Liver (tissue), 9 donors: ENCODE data around the gene CCRL2. TPM values are rescaled to one million over a fixed set of nuclear protein-coding genes. Genes with fewer than 3 reads are reported as not detected.

ENCODE experiments used
- DNase-seq: peaks from one replicate; pipeline ENCODE4 v3.0.0-alpha.2; 2017; ENCODE audit warnings: low spot score
- H3K27ac ChIP-seq, 2 donors: one replicate each; pipeline ENCODE4 v1.7.0; 2013; ENCODE audit warnings: inconsistent platforms in 2 of 2, low read length in 2 of 2, control low read depth in 1 of 2, low read depth in 1 of 2, mild to moderate bottlenecking in 1 of 2
- H3K27me3 ChIP-seq, 4 donors: one replicate each; pipeline versions ENCODE4 v1.6.1 to v1.7.0; 2013; ENCODE audit warnings: low read length in 3 of 4, inconsistent platforms in 1 of 4, mild to moderate bottlenecking in 1 of 4, moderate library complexity in 1 of 4; ENCODE audit not compliant: control insufficient read depth in 4 of 4, insufficient read depth in 4 of 4
- H3K36me3 ChIP-seq, 4 donors: one replicate each; pipeline versions ENCODE4 v1.6.1 to v1.7.0; 2013; ENCODE audit warnings: low read length in 3 of 4, mild to moderate bottlenecking in 3 of 4, low read depth in 1 of 4, moderate library complexity in 1 of 4; ENCODE audit not compliant: control insufficient read depth in 4 of 4, insufficient read depth in 3 of 4
- H3K4me1 ChIP-seq, 4 donors: one replicate each; pipeline versions ENCODE4 v1.6.1 to v1.7.0; 2013; ENCODE audit warnings: low read length in 3 of 4, mild to moderate bottlenecking in 3 of 4, moderate library complexity in 1 of 4; ENCODE audit not compliant: control insufficient read depth in 4 of 4, insufficient read depth in 4 of 4
- H3K4me3 ChIP-seq, 3 donors: one replicate each; pipeline versions ENCODE4 v1.6.1 to v1.7.0; 2013; ENCODE audit warnings: low read length in 3 of 3, control low read depth in 1 of 3, low read depth in 1 of 3, mild to moderate bottlenecking in 1 of 3
- H3K9ac ChIP-seq, 2 donors: one replicate each; pipeline ENCODE4 v1.7.0; 2013; ENCODE audit warnings: low read length in 2 of 2, mild to moderate bottlenecking in 2 of 2, moderate library complexity in 2 of 2, control low read depth in 1 of 2, low read depth in 1 of 2
- H3K9me3 ChIP-seq, 4 donors: one replicate each; pipeline versions ENCODE4 v1.6.1 to v1.7.0; 2013; ENCODE audit warnings: low read length in 3 of 4; ENCODE audit not compliant: control insufficient read depth in 4 of 4
- ATF3 ChIP-seq: IDR thresholded peaks from 2 replicates; pipeline ENCODE4 v1.6.1; 2016; ENCODE audit warnings: antibody characterized with exemption
- CTCF ChIP-seq: fragments of 150-350 bp; IDR thresholded peaks from 2 replicates; pipeline ENCODE4 v1.5.1; 2017; ENCODE audit warnings: improper control_type of control experiment, low read depth, low read length; ENCODE audit not compliant: missing input control
- EGR1 ChIP-seq, 2 donors: IDR thresholded peaks; 2 replicates each; pipeline ENCODE4 v1.6.1; 2016 to 2018; ENCODE audit warnings: antibody characterized with exemption in 2 of 2, low read depth in 2 of 2
- FOXA1 ChIP-seq: IDR thresholded peaks from 2 replicates; pipeline ENCODE4 v1.6.1; 2016; ENCODE audit warnings: antibody characterized with exemption
- FOXA2 ChIP-seq: IDR thresholded peaks from 2 replicates; pipeline ENCODE4 v1.6.1; 2016; ENCODE audit warnings: antibody characterized with exemption
- GABPA ChIP-seq, 2 donors: IDR thresholded peaks in 1 of 2; conservative IDR thresholded peaks in 1 of 2; 2 replicates each; pipeline ENCODE4 v1.6.1; 2016; ENCODE audit warnings: antibody characterized with exemption in 2 of 2, mild to moderate bottlenecking in 1 of 2, moderate library complexity in 1 of 2
- HNF4A ChIP-seq, 2 donors: conservative IDR thresholded peaks; 2 replicates each; pipeline ENCODE4 v1.6.1; 2016; ENCODE audit warnings: antibody characterized with exemption in 2 of 2, mild to moderate bottlenecking in 2 of 2
- HNF4G ChIP-seq: IDR thresholded peaks from 2 replicates; pipeline ENCODE4 v1.6.1; 2016; ENCODE audit warnings: antibody characterized with exemption
- JUND ChIP-seq, 2 donors: IDR thresholded peaks; 2 replicates each; pipeline ENCODE4 v1.6.1; 2016; ENCODE audit warnings: antibody characterized with exemption in 2 of 2
- MAX ChIP-seq: IDR thresholded peaks from 2 replicates; pipeline ENCODE4 v1.6.1; 2016; ENCODE audit warnings: antibody characterized with exemption
- NR2F2 ChIP-seq: IDR thresholded peaks from 2 replicates; pipeline ENCODE4 v1.6.1; 2016; ENCODE audit warnings: antibody characterized with exemption
- RAD21 ChIP-seq, 2 donors: IDR thresholded peaks; 2 replicates each; pipeline ENCODE4 v1.6.1; 2016; ENCODE audit warnings: antibody characterized with exemption in 2 of 2, mild to moderate bottlenecking in 2 of 2
- REST ChIP-seq: IDR thresholded peaks from 2 replicates; pipeline ENCODE4 v1.6.1; 2016; ENCODE audit warnings: antibody characterized with exemption, mild to moderate bottlenecking
- RXRA ChIP-seq, 2 donors: IDR thresholded peaks; 2 replicates each; pipeline ENCODE4 v1.6.1; 2017 to 2018; ENCODE audit warnings: antibody characterized with exemption in 2 of 2, mild to moderate bottlenecking in 1 of 2
- SP1 ChIP-seq: IDR thresholded peaks from 2 replicates; pipeline ENCODE4 v1.6.1; 2018; ENCODE audit warnings: antibody characterized with exemption, mild to moderate bottlenecking
- TAF1 ChIP-seq: conservative IDR thresholded peaks from 2 replicates; pipeline ENCODE4 v1.6.1; 2016; ENCODE audit warnings: antibody characterized with exemption, mild to moderate bottlenecking
- YY1 ChIP-seq: IDR thresholded peaks from 2 replicates; pipeline ENCODE4 v1.6.1; 2016; ENCODE audit warnings: antibody characterized with exemption, mild to moderate bottlenecking
- ZBTB33 ChIP-seq: IDR thresholded peaks from 2 replicates; pipeline ENCODE4 v1.6.1; 2016; ENCODE audit warnings: antibody characterized with exemption
- WGBS: extraction: QIAGEN DNeasy Blood & Tissue Kit; methylation state at CpG from one replicate; pipeline ENCODE4 v1.1.7; 2013; 5-methylcytosine and 5-hydroxymethylcytosine counted together
- polyA plus RNA-seq, 2 donors: library from polyadenylated mRNA; stranded (reverse) in 1 of 2; unstranded in 1 of 2; fragments of 200-250 nt in 1 of 2; fragments of >200 nt in 1 of 2; fragmentation: Nextera tagmentation in 1 of 2; extraction: Ambion mirVana in 1 of 2; gene quantifications; one replicate each; pipeline versions ENCODE4 v1.2.1 to v1.2.3, GENCODE V29; 2013 to 2015
- total RNA-seq, 2 donors: library from RNA; depleted of rRNA; stranded (reverse); fragments of >200 nt; gene quantifications; one replicate each; pipeline ENCODE4 v1.2.3, GENCODE V29; 2014
- donor health status: healthy.
- donor health status: healthy.
- donor health status: healthy.
- donor health status: healthy.
- donor health status: healthy.

The CCRL2 gene
- total and polyA plus RNA-seq, 4 donors: 0.51 to 9.0 (median 0.81) TPM

GRCh38 chr3:46383211-46383950 is 23.7 kb upstream of the CCRL2 start:
- peaks cover 0 to 10% (median 9%) of the 10 kb centered on the region in 4 donors for H3K4me1 ChIP-seq
- H3K9ac ChIP-seq: no peak overlapping the region
- no peak for TF ChIP-seq REST
- no peak for TF ChIP-seq MAX
- no peak for TF ChIP-seq GABPA (IDR thresholded peaks at IDR 0.05 in 1 of 2, conservative IDR thresholded peaks at IDR 0.05 in 1 of 2)
- no peak for TF ChIP-seq RAD21 (IDR thresholded peaks at IDR 0.05)
- TF ChIP-seq FOXA1: no peak
- no peak for TF ChIP-seq EGR1 (IDR thresholded peaks at IDR 0.05; ENCODE audit: low read depth in 2 of 2)
- TF ChIP-seq HNF4G: no peak
- no peak for TF ChIP-seq YY1
- no peaks in the 10 kb centered on the region for H3K9me3 ChIP-seq
- DNase-seq: no peak
- H3K36me3 ChIP-seq: no peaks in the 10 kb centered on the region
- no peak overlapping the region for H3K4me3 ChIP-seq
- 62% methylated on average over 6 of the region's 6 CpGs for WGBS
- H3K27ac ChIP-seq: no peak overlapping the region
- no peaks in the 10 kb centered on the region for H3K27me3 ChIP-seq

- WGBS: 43% methylated on average over 5 of the region's 5 CpGs
- no peaks in the 10 kb centered on the region for H3K36me3 ChIP-seq
- no peak for DNase-seq
- no peak overlapping the region for H3K27ac ChIP-seq
- H3K4me1 ChIP-seq: peaks cover 0 to 10% (median 9%) of the 10 kb centered on the region in 4 donors
- no peak overlapping the region for H3K9ac ChIP-seq
- no peak overlapping the region for H3K4me3 ChIP-seq
- TF ChIP-seq RXRA (IDR thresholded peaks at IDR 0.05) (no peak), HNF4G (no peak), YY1 (no peak), ZBTB33 (no peak), HNF4A (conservative IDR thresholded peaks at IDR 0.05) (no peak), ATF3 (no peak), FOXA2 (no peak), MAX (no peak), TAF1 (no peak), SP1 (no peak), CTCF (no peak), JUND (IDR thresholded peaks at IDR 0.05) (no peak), NR2F2 (no peak), EGR1 (IDR thresholded peaks at IDR 0.05; ENCODE audit: low read depth in 2 of 2) (no peak), REST (no peak), FOXA1 (no peak), GABPA (IDR thresholded peaks at IDR 0.05 in 1 of 2, conservative IDR thresholded peaks at IDR 0.05 in 1 of 2) (no peak), RAD21 (IDR thresholded peaks at IDR 0.05) (no peak)
- no peaks in the 10 kb centered on the region for H3K9me3 ChIP-seq
- no peaks in the 10 kb centered on the region for H3K27me3 ChIP-seq
These were observed 23.1 kb upstream of the CCRL2 start for GRCh38 chr3:46383951-46384330.
